ENCODE measurements around the gene ELAVL1.
"Not testable (repeated sequence)": the region's sequence is repeated elsewhere in the genome, so short reads cannot be mapped to it uniquely, and the experiment has no call there.

ELAVL1 gene

GRCh38 chr19:8005534-8006256 is at the start of gene ELAVL1:
TSS of gene ELAVL1 (minus strand) at chr19:8005641. CDS start at chr19:7991815, 13,826 bp downstream.
- peak; percentile 74 to 77 for DNase-seq (ENCODE audit: low read depth in 2 of 2, low spot score in 1 of 2)

- no peak for DNase-seq (ENCODE audit: low read depth in 2 of 2, low spot score in 1 of 2)
Measured at GRCh38 chr19:8054169-8054568, 48.7 kb upstream of the ELAVL1 start.

GRCh38 chr19:8052464-8052859 is 47.0 kb upstream of the ELAVL1 start, which contains the start of gene CCL25:
TSS of gene CCL25 (plus strand) at chr19:8052760. CDS start at chr19:8053050, 290 bp downstream.
- DNase-seq (ENCODE audit: low read depth in 2 of 2, low spot score in 1 of 2): no peak

- DNase-seq (ENCODE audit: low read depth in 2 of 2, low spot score in 1 of 2): peak; percentile 66 to 67
Measured at GRCh38 chr19:8050274-8051096, 45.0 kb upstream of the ELAVL1 start.

GRCh38 chr19:8046569-8047165 is 41.2 kb upstream of the ELAVL1 start:
- no peak for DNase-seq (ENCODE audit: low read depth in 2 of 2, low spot score in 1 of 2)

GRCh38 chr19:8045872-8046568 is 40.6 kb upstream of the ELAVL1 start:
- no peak for DNase-seq (ENCODE audit: low read depth in 2 of 2, low spot score in 1 of 2)

GRCh38 chr19:8044018-8044417 is 38.6 kb upstream of the ELAVL1 start:
- DNase-seq (ENCODE audit: low read depth in 2 of 2, low spot score in 1 of 2): no peak

GRCh38 chr19:8042900-8043299 is 37.5 kb upstream of the ELAVL1 start:
- no peak for DNase-seq (ENCODE audit: low read depth in 2 of 2, low spot score in 1 of 2)

GRCh38 chr19:8041531-8041931 is 36.1 kb upstream of the ELAVL1 start:
- no peak for DNase-seq (ENCODE audit: low read depth in 2 of 2, low spot score in 1 of 2)

GRCh38 chr19:8039231-8039630 is 33.8 kb upstream of the ELAVL1 start:
- no peak for DNase-seq (ENCODE audit: low read depth in 2 of 2, low spot score in 1 of 2)

- DNase-seq (ENCODE audit: low read depth in 2 of 2, low spot score in 1 of 2): no peak
Measured at GRCh38 chr19:8038815-8039214, 33.4 kb upstream of the ELAVL1 start.

- no peak for DNase-seq (ENCODE audit: low read depth in 2 of 2, low spot score in 1 of 2)
Measured at GRCh38 chr19:8036434-8037099, 31.1 kb upstream of the ELAVL1 start.

- no peak for DNase-seq (ENCODE audit: low read depth in 2 of 2, low spot score in 1 of 2)
Measured at GRCh38 chr19:8034178-8034525, 28.7 kb upstream of the ELAVL1 start.

- not testable (repeated sequence) for DNase-seq (ENCODE audit: low read depth in 2 of 2, low spot score in 1 of 2)
Measured at GRCh38 chr19:8033287-8034177, 28.1 kb upstream of the ELAVL1 start.

GRCh38 chr19:8030960-8031359 is 25.5 kb upstream of the ELAVL1 start:
- DNase-seq (ENCODE audit: low read depth in 2 of 2, low spot score in 1 of 2): no peak

- no peak for DNase-seq (ENCODE audit: low read depth in 2 of 2, low spot score in 1 of 2)
Measured at GRCh38 chr19:8028951-8029491, 23.6 kb upstream of the ELAVL1 start.

- no peak for DNase-seq (ENCODE audit: low read depth in 2 of 2, low spot score in 1 of 2)
Measured at GRCh38 chr19:8025316-8025715, 19.9 kb upstream of the ELAVL1 start.

GRCh38 chr19:8024256-8024655 is 18.8 kb upstream of the ELAVL1 start:
- DNase-seq (ENCODE audit: low read depth in 2 of 2, low spot score in 1 of 2): not testable (repeated sequence)

GRCh38 chr19:8023371-8023770 is 17.9 kb upstream of the ELAVL1 start:
- no peak for DNase-seq (ENCODE audit: low read depth in 2 of 2, low spot score in 1 of 2)

- DNase-seq (ENCODE audit: low read depth in 2 of 2, low spot score in 1 of 2): no peak
Measured at GRCh38 chr19:8022275-8022674, 16.8 kb upstream of the ELAVL1 start.
